Measurements from ENCODE around the gene ASMTL.
A peak's percentile ranks its signal among the peaks of the same experiment; 100 is the strongest.

Gene ASMTL

GRCh38 chrX:1394731-1395501 is 57.8 kb downstream of the ASMTL start:
- H3K23ac ChIP-seq (ENCODE audit: low read length) = no peak overlapping the region
- no peak overlapping the region for H3K27ac ChIP-seq (ENCODE audit: low read depth, low read length)
- no peaks in the 10 kb centered on the region for H3K27me3 ChIP-seq (ENCODE audit: insufficient read depth, low read length)
- H2AK5ac ChIP-seq (ENCODE audit: low read length) = no peak overlapping the region
- H3K9ac ChIP-seq (ENCODE audit: low read length) = no peak overlapping the region
- H3K18ac ChIP-seq (ENCODE audit: low read length) = no peak overlapping the region
- H3K4me1 ChIP-seq (ENCODE audit: control insufficient read depth in 1 of 2, insufficient read depth in 2 of 2, low read length in 2 of 2) = peaks cover 8 to 9% of the 10 kb centered on the region in 2 experiments
- no peak overlapping the region for H3K4me2 ChIP-seq (ENCODE audit: low read length)
- H3K36me3 ChIP-seq (ENCODE audit: control insufficient read depth in 1 of 2, insufficient read depth in 2 of 2, low read length in 2 of 2) = peaks cover 14 to 28% of the 10 kb centered on the region in 2 experiments
- H3K14ac ChIP-seq (ENCODE audit: low read length) = no peak overlapping the region
- H3K4me3 ChIP-seq (ENCODE audit: low read depth, low read length) = no peak overlapping the region
- H3K9me3 ChIP-seq (ENCODE audit: insufficient read depth, low read depth, low read length) = no peaks in the 10 kb centered on the region
- H4K8ac ChIP-seq (ENCODE audit: low read depth, low read length) = no peak overlapping the region
- H2BK5ac ChIP-seq (ENCODE audit: low read depth, low read length, poor library complexity) = no peak overlapping the region
- H4K12ac ChIP-seq (ENCODE audit: low read depth, low read length) = no peak overlapping the region
- no peak overlapping the region for H2BK120ac ChIP-seq (ENCODE audit: insufficient read depth, low read length, poor library complexity)
- H2BK12ac ChIP-seq (ENCODE audit: low read length) = no peak overlapping the region
- H3K4ac ChIP-seq (ENCODE audit: low read depth, low read length) = no peak overlapping the region
- H2AFZ ChIP-seq (ENCODE audit: insufficient read depth, low read length, poor library complexity) = no peak overlapping the region
- no peak for DNase-seq
- peaks cover 20% of the 10 kb centered on the region for H3K79me2 ChIP-seq (ENCODE audit: control insufficient read depth, insufficient read depth, low read length, poor library complexity)
- no CpG with 5 or more reads among the region's 22 CpGs for WGBS (ENCODE audit: extremely low coverage, insufficient coverage, insufficient read length)
- H4K91ac ChIP-seq (ENCODE audit: low read depth, low read length) = peak overlapping the region; percentile 45
- peaks cover 15% of the 10 kb centered on the region for H3K79me1 ChIP-seq (ENCODE audit: low read length)

DNA sequence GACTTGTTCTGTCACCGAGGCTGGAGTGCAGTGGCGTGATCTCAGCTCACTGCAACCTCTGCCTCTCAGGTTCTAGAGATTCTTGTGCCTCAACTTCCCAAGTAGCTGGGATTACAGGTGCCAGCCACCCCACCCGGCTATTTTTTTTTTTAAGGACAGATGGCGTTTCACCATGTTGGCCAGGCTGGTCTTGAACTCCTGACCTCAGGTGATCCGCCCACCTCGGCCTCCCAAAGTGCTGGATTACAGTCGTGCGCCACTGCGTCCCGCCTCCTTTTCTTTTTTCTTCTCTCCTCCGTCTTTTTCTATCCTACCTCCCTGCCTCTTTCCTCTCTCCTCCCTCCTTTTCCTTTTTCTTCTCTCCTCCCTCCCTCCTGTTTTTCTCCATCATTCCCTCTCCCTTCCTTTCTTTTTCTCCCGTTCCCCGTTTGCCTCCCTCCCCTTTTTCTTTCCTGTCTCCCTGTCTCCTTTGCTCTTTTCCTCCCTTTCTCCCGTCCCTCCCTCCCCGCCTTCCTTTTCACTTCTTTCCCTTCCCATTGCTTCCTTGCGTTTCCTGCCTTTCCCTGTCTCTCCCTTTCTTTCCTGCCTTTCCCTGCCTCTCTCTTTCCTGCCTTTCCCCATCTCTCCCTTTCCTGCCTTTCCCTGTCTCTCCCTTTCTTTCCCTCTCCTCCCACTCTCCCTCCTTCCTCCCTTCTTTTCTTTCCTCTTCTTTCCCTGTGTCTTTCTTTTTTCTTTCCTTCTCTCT is 58.7 kb downstream of the ASMTL start:
- Histone ChIP-seq H2AFZ (ENCODE audit: insufficient read depth, low read length, poor library complexity) (no peak overlapping the region), H2BK12ac (ENCODE audit: low read length) (no peak overlapping the region), H4K8ac (ENCODE audit: low read depth, low read length) (no peak overlapping the region), H2AK5ac (ENCODE audit: low read length) (no peak overlapping the region), H3K23ac (ENCODE audit: low read length) (no peak overlapping the region), H3K27ac (ENCODE audit: low read depth, low read length) (no peak overlapping the region), H4K12ac (ENCODE audit: low read depth, low read length) (no peak overlapping the region), H3K79me1 (ENCODE audit: low read length) (peaks cover 15% of the 10 kb centered on the region), H3K14ac (ENCODE audit: low read length) (no peak overlapping the region), H3K79me2 (ENCODE audit: control insufficient read depth, insufficient read depth, low read length, poor library complexity) (peaks cover 21% of the 10 kb centered on the region), H3K4me1 (ENCODE audit: control insufficient read depth in 1 of 2, insufficient read depth in 2 of 2, low read length in 2 of 2) (peaks cover 8 to 9% of the 10 kb centered on the region in 2 experiments), H4K91ac (ENCODE audit: low read depth, low read length) (no peak overlapping the region), H3K9ac (ENCODE audit: low read length) (no peak overlapping the region), H3K18ac (ENCODE audit: low read length) (no peak overlapping the region), H3K9me3 (ENCODE audit: insufficient read depth, low read depth, low read length) (peaks cover 2% of the 10 kb centered on the region), H3K27me3 (ENCODE audit: insufficient read depth, low read length) (no peaks in the 10 kb centered on the region), H2BK120ac (ENCODE audit: insufficient read depth, low read length, poor library complexity) (no peak overlapping the region), H3K4me2 (ENCODE audit: low read length) (no peak overlapping the region), H3K4ac (ENCODE audit: low read depth, low read length) (peak overlapping the region; percentile 17), H3K36me3 (ENCODE audit: control insufficient read depth in 1 of 2, insufficient read depth in 2 of 2, low read length in 2 of 2) (peaks cover 21 to 35% of the 10 kb centered on the region in 2 experiments), H2BK5ac (ENCODE audit: low read depth, low read length, poor library complexity) (no peak overlapping the region), H3K4me3 (ENCODE audit: low read depth, low read length) (no peak overlapping the region)
- no peak for DNase-seq
- 100% methylated on average over 1 of the region's 16 CpGs for WGBS (ENCODE audit: extremely low coverage, insufficient coverage, insufficient read length)

- Histone ChIP-seq H3K4me3 (ENCODE audit: low read depth, low read length) (peak overlapping the region; percentile 93), H3K79me2 (ENCODE audit: control insufficient read depth, insufficient read depth, low read length, poor library complexity) (peaks cover 21% of the 10 kb centered on the region), H3K4me2 (ENCODE audit: low read length) (peak overlapping the region; percentile 72), H3K79me1 (ENCODE audit: low read length) (peaks cover 15% of the 10 kb centered on the region), H2AFZ (ENCODE audit: insufficient read depth, low read length, poor library complexity) (peak overlapping the region; percentile 86), H3K4ac (ENCODE audit: low read depth, low read length) (peak overlapping the region; percentile 97), H3K4me1 (ENCODE audit: control insufficient read depth in 1 of 2, insufficient read depth in 2 of 2, low read length in 2 of 2) (peaks cover 8 to 9% of the 10 kb centered on the region in 2 experiments), H2AK5ac (ENCODE audit: low read length) (peak overlapping the region; percentile 99), H2BK12ac (ENCODE audit: low read length) (peak overlapping the region; percentile 50), H2BK120ac (ENCODE audit: insufficient read depth, low read length, poor library complexity) (peak overlapping the region; percentile 99), H3K27ac (ENCODE audit: low read depth, low read length) (peak overlapping the region; percentile 98), H3K36me3 (ENCODE audit: control insufficient read depth in 1 of 2, insufficient read depth in 2 of 2, low read length in 2 of 2) (peaks cover 30 to 42% of the 10 kb centered on the region in 2 experiments), H3K9ac (ENCODE audit: low read length) (peak overlapping the region; percentile 90), H3K27me3 (ENCODE audit: insufficient read depth, low read length) (no peaks in the 10 kb centered on the region), H4K12ac (ENCODE audit: low read depth, low read length) (peak overlapping the region; percentile 99), H3K9me3 (ENCODE audit: insufficient read depth, low read depth, low read length) (peaks cover 2% of the 10 kb centered on the region), H3K18ac (ENCODE audit: low read length) (peak overlapping the region; percentile 98), H3K14ac (ENCODE audit: low read length) (peak overlapping the region; percentile 99), H4K91ac (ENCODE audit: low read depth, low read length) (peak overlapping the region; percentile 99), H4K8ac (ENCODE audit: low read depth, low read length) (peak overlapping the region; percentile 100), H3K23ac (ENCODE audit: low read length) (no peak overlapping the region), H2BK5ac (ENCODE audit: low read depth, low read length, poor library complexity) (peak overlapping the region; percentile 98)
- peak; percentile 51 to 71 for DNase-seq
- WGBS (ENCODE audit: extremely low coverage, insufficient coverage, insufficient read length) = no CpG with 5 or more reads among the region's 76 CpGs
Measured at GRCh38 chrX:1392376-1393068, 60.2 kb downstream of the ASMTL start.

GRCh38 chrX:1391707-1392375 is 60.9 kb downstream of the ASMTL start, which contains the start of gene SLC25A6:
TSS of gene SLC25A6 (minus strand) at chrX:1392113. CDS start at chrX:1392009, 104 bp downstream.
- Histone ChIP-seq H3K36me3 (ENCODE audit: control insufficient read depth in 1 of 2, insufficient read depth in 2 of 2, low read length in 2 of 2) (peaks cover 37 to 46% of the 10 kb centered on the region in 2 experiments), H3K9me3 (ENCODE audit: insufficient read depth, low read depth, low read length) (peaks cover 2% of the 10 kb centered on the region), H3K4me2 (ENCODE audit: low read length) (peak within 1 kb of the TSS; percentile 72), H3K4me1 (ENCODE audit: control insufficient read depth in 1 of 2, insufficient read depth in 2 of 2, low read length in 2 of 2) (peaks cover 8 to 9% of the 10 kb centered on the region in 2 experiments), H3K23ac (ENCODE audit: low read length) (no peak within 1 kb of the TSS), H3K27ac (ENCODE audit: low read depth, low read length) (peak within 1 kb of the TSS; percentile 98), H2BK5ac (ENCODE audit: low read depth, low read length, poor library complexity) (peak within 1 kb of the TSS; percentile 98), H3K9ac (ENCODE audit: low read length) (peak within 1 kb of the TSS; percentile 100), H3K14ac (ENCODE audit: low read length) (peak within 1 kb of the TSS; percentile 100), H3K79me2 (ENCODE audit: control insufficient read depth, insufficient read depth, low read length, poor library complexity) (peaks cover 21% of the 10 kb centered on the region), H2BK120ac (ENCODE audit: insufficient read depth, low read length, poor library complexity) (peak within 1 kb of the TSS; percentile 99), H4K12ac (ENCODE audit: low read depth, low read length) (peak within 1 kb of the TSS; percentile 100), H4K8ac (ENCODE audit: low read depth, low read length) (peak within 1 kb of the TSS; percentile 100), H2AK5ac (ENCODE audit: low read length) (peak within 1 kb of the TSS; percentile 100), H3K18ac (ENCODE audit: low read length) (peak within 1 kb of the TSS; percentile 100), H3K27me3 (ENCODE audit: insufficient read depth, low read length) (no peaks in the 10 kb centered on the region), H4K91ac (ENCODE audit: low read depth, low read length) (peak within 1 kb of the TSS; percentile 100), H3K79me1 (ENCODE audit: low read length) (peaks cover 15% of the 10 kb centered on the region), H3K4ac (ENCODE audit: low read depth, low read length) (peak within 1 kb of the TSS; percentile 97), H2AFZ (ENCODE audit: insufficient read depth, low read length, poor library complexity) (peak within 1 kb of the TSS; percentile 93), H2BK12ac (ENCODE audit: low read length) (peak within 1 kb of the TSS; percentile 55), H3K4me3 (ENCODE audit: low read depth, low read length) (peak within 1 kb of the TSS; percentile 99)
- WGBS (ENCODE audit: extremely low coverage, insufficient coverage, insufficient read length) = no CpG with 5 or more reads among the region's 90 CpGs
- DNase-seq = peak; percentile 98 to 99

All from trophoblast cell (in vitro differentiated cells and primary cell).